Trophoblast cell (in vitro differentiated cells and primary cell): ENCODE data around the gene INTS6.

ENCODE experiments used
- DNase-seq, 2 donors: peaks; one replicate each; pipeline ENCODE4 v3.0.0-alpha.2; 2016
- H2AFZ ChIP-seq: 2 replicates; pipeline ENCODE4 v1.6.1; 2013; ENCODE audit warnings: low read length, moderate library complexity, mild to moderate bottlenecking; ENCODE audit not compliant: insufficient read depth, poor library complexity
- H2AK5ac ChIP-seq: 2 replicates; pipeline ENCODE4 v1.6.1; 2013; ENCODE audit warnings: mild to moderate bottlenecking, low read length
- H2BK120ac ChIP-seq: 2 replicates; pipeline ENCODE4 v1.6.1; 2013; ENCODE audit warnings: low read length, mild to moderate bottlenecking, moderate library complexity; ENCODE audit not compliant: insufficient read depth, poor library complexity
- H2BK12ac ChIP-seq: 2 replicates; pipeline ENCODE4 v1.6.1; 2013; ENCODE audit warnings: mild to moderate bottlenecking, low read length, moderate library complexity
- H2BK5ac ChIP-seq: 2 replicates; pipeline ENCODE4 v1.6.1; 2013; ENCODE audit warnings: low read length, low read depth, moderate library complexity, mild to moderate bottlenecking; ENCODE audit not compliant: poor library complexity
- H3K14ac ChIP-seq: 2 replicates; pipeline ENCODE4 v1.6.1; 2013; ENCODE audit warnings: mild to moderate bottlenecking, low read length
- H3K18ac ChIP-seq: 2 replicates; pipeline ENCODE4 v1.6.1; 2013; ENCODE audit warnings: mild to moderate bottlenecking, low read length
- H3K23ac ChIP-seq: 2 replicates; pipeline ENCODE4 v1.6.1; 2013; ENCODE audit warnings: low read length
- H3K27ac ChIP-seq: 2 replicates; pipeline ENCODE4 v1.5.1; 2013; ENCODE audit warnings: low read depth, mild to moderate bottlenecking, inconsistent platforms, low read length, moderate library complexity
- H3K27me3 ChIP-seq: 2 replicates; pipeline ENCODE4 v1.6.1; 2013; ENCODE audit warnings: inconsistent platforms, mild to moderate bottlenecking, low read length, moderate library complexity; ENCODE audit not compliant: insufficient read depth
- H3K36me3 ChIP-seq, 2 experiments: 1 replicate in 1 of 2; 2 replicates in 1 of 2; pipeline ENCODE4 v1.6.1; 2013; ENCODE audit warnings: low read length in 2 of 2, mild to moderate bottlenecking in 2 of 2, moderate library complexity in 1 of 2; ENCODE audit not compliant: insufficient read depth in 2 of 2, control insufficient read depth in 1 of 2
- H3K4ac ChIP-seq: 2 replicates; pipeline ENCODE4 v1.6.1; 2013; ENCODE audit warnings: low read depth, mild to moderate bottlenecking, low read length, moderate library complexity
- H3K4me1 ChIP-seq, 2 experiments: 1 replicate in 1 of 2; 2 replicates in 1 of 2; pipeline ENCODE4 v1.6.1; 2013; ENCODE audit warnings: low read length in 2 of 2, mild to moderate bottlenecking in 2 of 2, moderate library complexity in 1 of 2; ENCODE audit not compliant: insufficient read depth in 2 of 2, control insufficient read depth in 1 of 2
- H3K4me2 ChIP-seq: 2 replicates; pipeline ENCODE4 v1.6.1; 2013; ENCODE audit warnings: inconsistent platforms, mild to moderate bottlenecking, low read length, moderate library complexity
- H3K4me3 ChIP-seq: 2 replicates; pipeline ENCODE4 v1.5.1; 2013; ENCODE audit warnings: mild to moderate bottlenecking, low read depth, low read length, inconsistent platforms
- H3K79me1 ChIP-seq: one replicate; pipeline ENCODE4 v1.6.1; 2013; ENCODE audit warnings: low read length
- H3K79me2 ChIP-seq: 2 replicates; pipeline ENCODE4 v1.6.1; 2013; ENCODE audit warnings: low read length, mild to moderate bottlenecking; ENCODE audit not compliant: control insufficient read depth, insufficient read depth, poor library complexity
- H3K9ac ChIP-seq: 2 replicates; pipeline ENCODE4 v1.6.1; 2013; ENCODE audit warnings: mild to moderate bottlenecking, low read length
- H3K9me3 ChIP-seq: 2 replicates; pipeline ENCODE4 v1.6.1; 2013; ENCODE audit warnings: low read depth, mild to moderate bottlenecking, control low read depth, inconsistent platforms, low read length; ENCODE audit not compliant: insufficient read depth
- H4K12ac ChIP-seq: 2 replicates; pipeline ENCODE4 v1.6.1; 2013; ENCODE audit warnings: low read depth, mild to moderate bottlenecking, low read length, moderate library complexity
- H4K8ac ChIP-seq: 2 replicates; pipeline ENCODE4 v1.6.1; 2013; ENCODE audit warnings: low read depth, mild to moderate bottlenecking, low read length, moderate library complexity
- H4K91ac ChIP-seq: one replicate; pipeline ENCODE4 v1.6.1; 2013; ENCODE audit warnings: low read depth, mild to moderate bottlenecking, low read length, moderate library complexity
- WGBS: extraction: QIAGEN DNeasy Blood & Tissue Kit; methylation state at CpG from one replicate; pipeline ENCODE4 v1.1.7; 2013; ENCODE audit warnings: missing lambda C conversion rate; ENCODE audit not compliant: insufficient read length, insufficient coverage; ENCODE audit errors: extremely low coverage; 5-methylcytosine and 5-hydroxymethylcytosine counted together

The INTS6 gene

GRCh38 chr13:51467730-51468129 lies 14.9 kb upstream of the INTS6 start:
- no peak overlapping the region for H3K23ac ChIP-seq
- H3K14ac ChIP-seq, result no peak overlapping the region
- no peak overlapping the region for H2BK12ac ChIP-seq
- no peak overlapping the region for H3K4me3 ChIP-seq
- no peak overlapping the region for H4K91ac ChIP-seq
- no peak overlapping the region for H3K4ac ChIP-seq
- no peak overlapping the region for H3K27ac ChIP-seq
- H2BK120ac ChIP-seq, result no peak overlapping the region
- H3K18ac ChIP-seq, result no peak overlapping the region
- no peak overlapping the region for H4K8ac ChIP-seq
- no peaks in the 10 kb centered on the region for H3K79me2 ChIP-seq
- H2AFZ ChIP-seq, result no peak overlapping the region
- no peak overlapping the region for H2BK5ac ChIP-seq
- H3K27me3 ChIP-seq, result no peaks in the 10 kb centered on the region
- no peaks in the 10 kb centered on the region for H3K79me1 ChIP-seq
- no peak overlapping the region for H3K9ac ChIP-seq
- no peak overlapping the region for H2AK5ac ChIP-seq
- no peak overlapping the region for H4K12ac ChIP-seq
- no peaks in the 10 kb centered on the region for H3K9me3 ChIP-seq
- no CpG with 5 or more reads among the region's 3 CpGs for WGBS
- no peak overlapping the region for H3K4me2 ChIP-seq
- H3K36me3 ChIP-seq, result no peaks in the 10 kb centered on the region
- no peaks in the 10 kb centered on the region for H3K4me1 ChIP-seq
- no peak for DNase-seq

- no peak overlapping the region for H3K18ac ChIP-seq
- no peak overlapping the region for H2BK12ac ChIP-seq
- H3K4me3 ChIP-seq, result no peak overlapping the region
- H2AFZ ChIP-seq, result no peak overlapping the region
- no peak overlapping the region for H3K9ac ChIP-seq
- no peak overlapping the region for H2BK5ac ChIP-seq
- no peak for DNase-seq
- H4K91ac ChIP-seq, result no peak overlapping the region
- H3K4me1 ChIP-seq, result no peaks in the 10 kb centered on the region
- H4K12ac ChIP-seq, result no peak overlapping the region
- no peak overlapping the region for H3K4me2 ChIP-seq
- no peak overlapping the region for H3K4ac ChIP-seq
- H3K14ac ChIP-seq, result no peak overlapping the region
- H3K23ac ChIP-seq, result no peak overlapping the region
- H3K27me3 ChIP-seq, result no peaks in the 10 kb centered on the region
- H4K8ac ChIP-seq, result no peak overlapping the region
- H2AK5ac ChIP-seq, result no peak overlapping the region
- no peaks in the 10 kb centered on the region for H3K79me2 ChIP-seq
- H3K36me3 ChIP-seq, result no peaks in the 10 kb centered on the region
- H3K27ac ChIP-seq, result no peak overlapping the region
- no peaks in the 10 kb centered on the region for H3K9me3 ChIP-seq
- no peaks in the 10 kb centered on the region for H3K79me1 ChIP-seq
- H2BK120ac ChIP-seq, result no peak overlapping the region
Observed at GRCh38 chr13:51465124-51465523, 12.3 kb upstream of the INTS6 start.

- no CpG with 5 or more reads among the region's 15 CpGs for WGBS
- no peak overlapping the region for H3K4me2 ChIP-seq
- H3K27ac ChIP-seq, result no peak overlapping the region
- H3K79me2 ChIP-seq, result peaks cover 9% of the 10 kb centered on the region
- H3K23ac ChIP-seq, result no peak overlapping the region
- H3K36me3 ChIP-seq, result no peaks in the 10 kb centered on the region
- peaks cover 3% of the 10 kb centered on the region for H3K9me3 ChIP-seq
- H3K27me3 ChIP-seq, result no peaks in the 10 kb centered on the region
- H4K8ac ChIP-seq, result no peak overlapping the region
- no peak overlapping the region for H4K91ac ChIP-seq
- no peak overlapping the region for H3K18ac ChIP-seq
- no peak overlapping the region for H2AFZ ChIP-seq
- no peak overlapping the region for H2BK5ac ChIP-seq
- peaks cover 12% of the 10 kb centered on the region for H3K79me1 ChIP-seq
- H3K9ac ChIP-seq, result no peak overlapping the region
- H2BK120ac ChIP-seq, result no peak overlapping the region
- no peak overlapping the region for H3K4me3 ChIP-seq
- no peaks in the 10 kb centered on the region for H3K4me1 ChIP-seq
- H2AK5ac ChIP-seq, result no peak overlapping the region
- no peak for DNase-seq
- H2BK12ac ChIP-seq, result no peak overlapping the region
- no peak overlapping the region for H4K12ac ChIP-seq
- no peak overlapping the region for H3K14ac ChIP-seq
- no peak overlapping the region for H3K4ac ChIP-seq
Observed at GRCh38 chr13:51457086-51457815, 4.4 kb upstream of the INTS6 start.

GRCh38 chr13:51456510-51456909 lies 3.7 kb upstream of the INTS6 start:
- Histone ChIP-seq H3K18ac (no peak overlapping the region), H3K14ac (no peak overlapping the region), H2AFZ (no peak overlapping the region), H2BK5ac (no peak overlapping the region), H3K23ac (no peak overlapping the region), H3K9ac (no peak overlapping the region), H3K4me3 (no peak overlapping the region), H2AK5ac (no peak overlapping the region), H2BK120ac (no peak overlapping the region), H3K27me3 (no peaks in the 10 kb centered on the region), H4K91ac (no peak overlapping the region), H3K4ac (no peak overlapping the region), H2BK12ac (no peak overlapping the region), H3K4me2 (no peak overlapping the region), H3K4me1 (no peaks in the 10 kb centered on the region), H3K79me2 (peaks cover 13% of the 10 kb centered on the region), H3K36me3 (no peaks in the 10 kb centered on the region), H3K9me3 (peaks cover 3% of the 10 kb centered on the region), H4K8ac (no peak overlapping the region), H4K12ac (no peak overlapping the region), H3K27ac (no peak overlapping the region), H3K79me1 (peaks cover 18% of the 10 kb centered on the region)
- DNase-seq, result no peak
- no CpG with 5 or more reads among the region's 13 CpGs for WGBS
